GM13976 (cell line): ENCODE measurements around the gene GATA5.

Source experiments
- DNase-seq: peaks from one replicate; pipeline ENCODE4 v3.0.0; 2012; ENCODE audit warnings: low spot score
- CTCF ChIP-seq: IDR thresholded peaks from 2 replicates; pipeline ENCODE4 v1.5.1; 2012; ENCODE audit warnings: borderline replicate concordance, mild to moderate bottlenecking; ENCODE audit not compliant: insufficient read depth; ENCODE audit errors: extremely low read depth, missing control alignments, control extremely low read depth
- in situ Hi-C: fragments of 300-500 bp; cut with MboI; formaldehyde crosslinking; loops from one replicate; pipeline ENCODE4 v1.12.0; 2022; ENCODE audit warnings: low sequenced_read_pairs, mixed read lengths, inconsistent platforms; ENCODE audit not compliant: unreplicated experiment

The GATA5 gene

GRCh38 chr20:62451156-62451767 lies 24.5 kb downstream of the GATA5 start:
- no peak for TF ChIP-seq CTCF
- no peak for DNase-seq
- in situ Hi-C loops = no loop called here

GRCh38 chr20:62449951-62450691 lies 25.7 kb downstream of the GATA5 start:
- no peak for DNase-seq
- no peak for TF ChIP-seq CTCF
- in situ Hi-C loops = no loop called here

- in situ Hi-C loops = no loop called here
- no peak for TF ChIP-seq CTCF
- DNase-seq = no peak
Observed at GRCh38 chr20:62448788-62449187, 27.0 kb downstream of the GATA5 start.

GRCh38 chr20:62448038-62448437 lies 27.8 kb downstream of the GATA5 start:
- TF ChIP-seq CTCF = no peak
- DNase-seq = no peak
- in situ Hi-C loops = no loop called here

GRCh38 chr20:62446888-62447869 lies 28.6 kb downstream of the GATA5 start:
- in situ Hi-C loops = no loop called here
- no peak for TF ChIP-seq CTCF
- no peak for DNase-seq

- DNase-seq = no peak
- in situ Hi-C loops = no loop called here
- no peak for TF ChIP-seq CTCF
Observed at GRCh38 chr20:62446481-62446880, 29.3 kb downstream of the GATA5 start.
